Hepatocyte (in vitro differentiated cells): ENCODE results near the gene METRN.

Experiments
- EZH2 ChIP-seq: fragments of 200-600 bp; sonication (generic); IDR thresholded peaks from 2 replicates; pipeline ENCODE4 v1.6.1; 2016; ENCODE audit warnings: antibody characterized with exemption, mild to moderate bottlenecking, borderline replicate concordance
- EZH2phosphoT487 ChIP-seq: fragments of 200-600 bp; sonication (generic); IDR thresholded peaks from one replicate; pipeline ENCODE4 v1.6.1; 2018; ENCODE audit warnings: antibody characterized with exemption, mild to moderate bottlenecking, low read depth, moderate library complexity; ENCODE audit not compliant: unreplicated experiment, severe bottlenecking
- TF ChIP-seq, protein P1 (sequence below): fragments of 200-600 bp; sonication (generic); IDR thresholded peaks from 2 replicates; pipeline ENCODE4 v1.5.1; 2016; ENCODE audit warnings: antibody characterized with exemption, mild to moderate bottlenecking; ENCODE audit not compliant: poor library complexity

GRCh38 chr16:694863-695354 lies 20.0 kb upstream of the METRN start:
- TF ChIP-seq, protein P1, sequence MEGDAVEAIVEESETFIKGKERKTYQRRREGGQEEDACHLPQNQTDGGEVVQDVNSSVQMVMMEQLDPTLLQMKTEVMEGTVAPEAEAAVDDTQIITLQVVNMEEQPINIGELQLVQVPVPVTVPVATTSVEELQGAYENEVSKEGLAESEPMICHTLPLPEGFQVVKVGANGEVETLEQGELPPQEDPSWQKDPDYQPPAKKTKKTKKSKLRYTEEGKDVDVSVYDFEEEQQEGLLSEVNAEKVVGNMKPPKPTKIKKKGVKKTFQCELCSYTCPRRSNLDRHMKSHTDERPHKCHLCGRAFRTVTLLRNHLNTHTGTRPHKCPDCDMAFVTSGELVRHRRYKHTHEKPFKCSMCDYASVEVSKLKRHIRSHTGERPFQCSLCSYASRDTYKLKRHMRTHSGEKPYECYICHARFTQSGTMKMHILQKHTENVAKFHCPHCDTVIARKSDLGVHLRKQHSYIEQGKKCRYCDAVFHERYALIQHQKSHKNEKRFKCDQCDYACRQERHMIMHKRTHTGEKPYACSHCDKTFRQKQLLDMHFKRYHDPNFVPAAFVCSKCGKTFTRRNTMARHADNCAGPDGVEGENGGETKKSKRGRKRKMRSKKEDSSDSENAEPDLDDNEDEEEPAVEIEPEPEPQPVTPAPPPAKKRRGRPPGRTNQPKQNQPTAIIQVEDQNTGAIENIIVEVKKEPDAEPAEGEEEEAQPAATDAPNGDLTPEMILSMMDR, result no peak
- TF ChIP-seq EZH2 (peak; percentile 25), EZH2phosphoT487 (no peak)
